LNCAP (cell line): ENCODE measurements around the gene WDR13.

Experiments
- CTCF ChIP-seq: fragments of 450-650 bp; IDR thresholded peaks from 2 replicates; pipeline ENCODE4 v1.5.1; 2017; ENCODE audit warnings: mild to moderate bottlenecking

Gene WDR13

GRCh38 chrX:48599341-48599740 is 2.0 kb downstream of the WDR13 start:
- TF ChIP-seq CTCF: no peak

- TF ChIP-seq CTCF: no peak
Measured at GRCh38 chrX:48600226-48600625, 2.9 kb downstream of the WDR13 start.

GRCh38 chrX:48601741-48602394 is 4.6 kb downstream of the WDR13 start:
- TF ChIP-seq CTCF: no peak

- no peak for TF ChIP-seq CTCF
Measured at GRCh38 chrX:48604701-48605100, 7.4 kb downstream of the WDR13 start.

- no peak for TF ChIP-seq CTCF
Measured at GRCh38 chrX:48606091-48606490, 8.8 kb downstream of the WDR13 start.

GRCh38 chrX:48611703-48612102 is 14.4 kb downstream of the WDR13 start:
- TF ChIP-seq CTCF: no peak

GRCh38 chrX:48613502-48614160 is 16.3 kb downstream of the WDR13 start:
- no peak for TF ChIP-seq CTCF
